GM18867 (cell line): ENCODE data around the gene PLEK2.
"Not testable (repeated sequence)": the region's sequence is repeated elsewhere in the genome, so short reads cannot be mapped to it uniquely, and the experiment has no call there.

Experiments
- ATAC-seq: cut with Tn5 transposase; IDR thresholded peaks from one replicate; pipeline ENCODE4 v1.9.1; 2021; ENCODE audit warnings: mild to moderate bottlenecking, moderate library complexity; ENCODE audit not compliant: unreplicated experiment

The PLEK2 gene

DNA sequence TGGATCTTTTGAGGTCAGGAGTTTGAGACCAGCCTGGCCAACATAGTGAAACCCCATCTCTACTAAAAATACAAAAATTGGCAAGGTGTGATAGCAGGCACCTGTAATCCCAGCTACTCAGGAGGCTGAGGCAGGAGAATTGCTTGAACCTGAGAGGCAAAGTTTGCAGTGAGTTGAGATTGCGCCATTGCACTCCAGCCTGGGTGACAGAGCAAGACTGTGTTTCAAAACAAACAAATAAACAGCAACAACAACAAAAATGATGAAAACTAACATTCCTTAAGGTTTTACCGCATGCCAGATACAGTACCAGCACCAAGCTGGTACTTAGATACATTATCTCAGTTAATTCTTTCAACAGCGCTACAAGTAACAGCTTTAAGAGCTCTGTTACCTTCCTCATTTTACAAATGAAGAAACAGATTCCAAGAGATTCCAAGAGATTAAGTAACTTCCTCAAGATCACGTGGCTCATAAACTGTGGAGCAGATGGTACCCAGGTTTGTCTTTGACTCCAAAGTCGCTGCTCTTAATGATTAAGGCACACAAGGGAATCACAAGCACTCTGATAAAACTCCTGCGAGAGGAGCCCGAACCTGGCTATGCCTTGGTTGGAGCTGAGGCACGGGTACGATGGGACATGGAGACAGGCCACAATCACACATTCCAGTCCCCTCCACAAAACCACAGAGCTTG is 17.7 kb upstream of the PLEK2 start:
- no peak for ATAC-seq

DNA sequence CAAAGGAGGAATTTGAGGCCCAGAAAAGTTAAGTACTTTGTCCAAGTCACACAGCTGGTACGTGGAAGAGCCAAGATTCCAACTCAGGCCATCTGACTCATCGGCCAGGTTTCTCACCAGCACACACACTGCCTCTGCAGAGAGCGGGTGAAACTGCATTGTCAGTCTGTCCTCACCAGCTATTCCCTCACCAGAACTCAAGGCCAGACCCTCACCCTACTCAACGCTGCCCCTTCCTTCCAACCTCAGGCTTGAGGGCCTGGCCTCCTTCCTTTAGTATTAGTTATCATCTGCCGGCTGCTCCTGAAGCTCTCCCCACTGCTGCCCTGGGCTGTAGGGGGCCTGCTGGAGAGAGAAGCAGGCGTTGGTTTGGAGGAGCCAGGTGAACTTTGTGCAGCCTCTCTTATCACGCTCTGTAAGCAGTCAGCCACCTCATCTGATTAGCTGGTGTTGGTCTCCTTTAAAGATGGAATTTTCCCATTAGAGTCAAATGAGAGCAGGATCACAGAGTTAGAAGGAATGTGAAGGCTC is 16.6 kb upstream of the PLEK2 start:
- ATAC-seq = no peak

DNA sequence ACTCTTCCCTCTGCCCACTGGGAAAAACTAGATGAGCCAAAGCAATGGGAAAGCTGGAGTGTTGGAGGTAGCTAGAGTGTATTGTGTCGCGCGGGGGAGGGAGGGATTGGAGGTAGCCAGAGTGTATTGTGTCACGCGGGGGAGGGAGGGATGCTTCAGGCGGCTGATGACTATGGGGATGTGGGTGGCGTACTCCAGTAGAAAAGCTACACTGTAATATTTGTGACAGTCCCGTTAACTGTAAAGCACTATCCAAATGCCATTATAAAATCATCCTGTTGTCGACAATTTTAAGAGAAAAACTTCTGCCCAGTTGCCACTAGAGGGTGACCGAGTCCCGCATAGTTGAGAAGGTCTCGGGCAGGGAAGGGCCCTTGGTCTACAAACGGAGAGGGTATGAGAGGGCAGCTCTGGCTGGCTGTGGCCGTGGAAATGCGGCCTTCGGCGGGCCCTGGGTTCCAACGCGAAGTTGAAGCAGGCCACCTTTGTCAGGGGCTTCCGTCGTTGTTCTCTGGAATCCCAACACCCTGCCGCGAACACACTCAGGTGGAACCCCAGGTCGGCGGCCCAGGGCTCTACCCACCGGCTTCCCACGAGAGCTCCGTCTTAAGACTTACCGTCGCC is 15.1 kb upstream of the PLEK2 start:
- peak; percentile 65 for ATAC-seq

DNA sequence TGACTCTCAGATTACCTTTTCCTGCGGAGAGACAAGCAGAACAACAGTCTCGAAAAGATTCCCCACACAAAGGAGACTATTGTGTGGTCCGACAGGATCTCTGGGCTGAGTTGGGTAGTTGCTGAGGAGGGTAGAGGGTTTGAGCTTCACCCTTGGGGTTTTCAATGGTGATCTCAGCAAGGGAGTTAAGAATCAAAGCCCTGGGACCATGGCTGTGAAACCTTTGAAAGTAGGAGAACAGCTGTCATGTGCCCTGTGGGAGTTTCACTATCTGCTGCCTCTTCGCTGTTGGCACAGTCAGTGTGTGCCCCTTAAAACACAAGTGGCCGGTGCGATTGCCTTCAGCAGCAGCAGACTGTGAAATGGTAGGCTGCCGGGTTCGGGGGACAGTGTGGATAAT is 14.2 kb upstream of the PLEK2 start:
- ATAC-seq = no peak

DNA sequence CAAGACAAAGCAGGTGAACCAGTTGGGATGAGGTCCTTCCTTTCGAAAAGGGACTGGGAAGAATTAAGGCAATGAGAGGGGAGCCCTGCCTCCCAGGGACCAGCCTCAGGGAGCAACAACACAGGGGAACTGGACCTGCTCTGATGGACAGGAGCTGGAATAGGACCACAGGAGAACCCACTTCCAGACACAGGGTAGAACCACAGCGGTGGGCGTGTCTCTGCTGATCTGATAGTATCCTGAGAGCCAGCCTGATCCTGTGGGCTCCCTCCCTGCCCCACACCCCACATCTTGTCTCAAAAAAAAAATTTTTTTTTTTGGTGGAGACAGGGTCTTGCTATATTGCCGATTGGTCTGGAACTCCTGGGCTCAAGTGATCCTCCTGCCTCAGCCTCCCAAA is 13.6 kb upstream of the PLEK2 start:
- ATAC-seq = no peak

DNA sequence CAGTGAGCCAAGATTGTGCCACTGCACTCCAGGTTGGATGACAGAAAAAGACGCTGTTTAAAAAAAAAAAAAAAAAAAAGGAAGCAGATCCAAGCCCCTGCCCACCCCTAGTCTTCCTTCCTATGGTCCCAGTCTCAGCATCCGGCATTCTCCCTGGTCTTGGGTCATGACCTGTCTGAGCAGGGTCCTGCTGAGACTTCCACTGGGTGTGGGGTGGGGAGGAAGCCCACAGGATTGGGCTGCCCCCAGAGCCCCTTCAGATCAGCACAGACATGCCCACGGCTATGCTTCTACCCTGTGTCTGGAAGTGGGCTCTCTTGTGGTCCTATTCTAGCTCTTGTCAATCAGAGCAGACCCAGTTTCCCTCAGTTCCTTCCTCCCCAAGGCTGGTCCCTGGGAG is 12.6 kb upstream of the PLEK2 start:
- ATAC-seq = no peak

DNA sequence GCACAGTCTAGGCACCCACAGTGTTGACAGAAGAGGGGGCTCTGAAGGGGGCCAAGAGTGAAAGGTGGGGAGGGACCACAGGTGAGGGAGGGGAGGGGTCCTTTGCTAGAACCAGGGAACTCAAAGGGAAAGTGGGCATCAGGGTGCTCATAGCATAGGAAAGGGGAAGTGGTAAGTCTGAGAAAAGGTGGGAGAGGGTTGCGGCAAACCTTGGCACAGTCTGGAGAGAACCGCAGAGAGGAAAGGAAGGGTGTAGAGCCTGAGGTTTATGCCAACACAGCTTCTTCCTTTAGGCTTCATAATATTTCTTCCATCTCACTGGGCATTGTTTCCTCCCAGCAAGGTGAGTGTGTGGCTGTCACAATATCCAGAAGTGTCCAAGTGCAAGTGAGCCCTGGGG is 11.5 kb upstream of the PLEK2 start:
- ATAC-seq = no peak

DNA sequence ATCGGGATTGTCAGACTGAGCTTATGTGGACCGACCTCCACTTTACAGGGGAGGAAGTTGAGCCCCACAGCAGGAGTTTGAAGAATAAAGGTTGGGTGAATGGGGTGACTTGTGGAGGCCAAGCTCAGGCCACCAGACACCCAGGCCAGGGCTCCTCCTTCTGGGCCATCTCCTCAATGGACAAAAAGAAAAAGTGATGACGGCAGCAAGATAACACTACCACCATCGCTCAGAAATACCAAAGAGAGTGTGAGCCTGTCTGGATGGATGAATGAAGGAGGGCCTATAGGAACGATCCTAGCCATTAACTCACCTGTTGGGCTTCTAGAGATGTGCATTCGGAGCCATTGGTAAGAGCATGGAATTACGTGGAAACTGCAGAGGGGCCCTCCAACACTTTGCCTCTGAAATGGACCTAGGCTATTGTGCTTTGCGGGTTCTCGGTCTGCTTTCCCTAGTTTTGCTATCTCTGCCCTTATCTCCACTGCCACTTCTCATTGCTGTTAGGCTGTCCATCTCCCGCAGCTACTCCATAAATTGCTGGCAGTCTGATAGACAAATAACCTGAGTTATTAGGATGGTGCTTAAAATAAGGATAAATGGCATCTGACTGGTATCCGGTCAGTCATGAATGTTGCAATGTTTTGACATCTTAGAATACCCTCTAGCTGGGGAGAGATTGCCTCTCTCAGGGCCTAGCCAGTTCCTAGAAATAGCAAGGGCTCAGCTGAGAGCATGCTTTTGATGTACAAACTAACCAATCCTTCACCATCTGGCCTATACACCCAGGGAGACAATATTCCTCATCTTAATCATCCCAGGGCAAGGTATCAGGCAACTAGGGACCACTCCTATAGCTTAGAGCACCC is 9.6 kb upstream of the PLEK2 start:
- no peak for ATAC-seq

DNA sequence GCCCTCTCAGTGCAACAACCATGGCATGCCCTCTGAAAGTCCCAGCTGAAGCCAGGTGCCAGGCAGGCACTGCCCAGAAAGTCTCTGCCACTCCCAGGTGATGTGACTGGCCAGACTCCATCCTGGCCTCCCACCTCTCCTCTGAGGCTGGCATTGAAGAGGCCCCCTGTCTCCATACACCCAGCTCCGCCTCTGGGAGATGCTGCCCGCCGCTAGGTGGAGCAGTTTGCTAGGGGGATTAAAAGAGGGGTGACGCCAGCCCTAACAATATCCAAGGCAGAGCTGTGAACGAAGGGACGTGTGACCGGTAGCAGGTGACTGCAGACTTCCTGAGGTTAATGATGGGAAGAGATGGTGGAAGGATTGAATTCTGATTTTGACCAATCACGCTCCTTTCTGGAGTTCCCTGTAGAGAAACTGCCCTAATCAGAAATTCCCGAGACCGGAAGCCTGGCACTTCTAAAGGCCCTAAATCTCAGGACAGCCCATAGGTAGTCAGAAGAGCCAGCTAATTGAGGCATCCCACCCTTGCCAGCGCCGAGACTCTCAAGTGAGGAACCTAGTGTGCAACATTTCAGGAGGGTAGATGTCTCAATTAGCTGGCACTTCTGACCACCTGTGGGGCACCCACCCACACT is 8.3 kb upstream of the PLEK2 start:
- ATAC-seq = no peak

DNA sequence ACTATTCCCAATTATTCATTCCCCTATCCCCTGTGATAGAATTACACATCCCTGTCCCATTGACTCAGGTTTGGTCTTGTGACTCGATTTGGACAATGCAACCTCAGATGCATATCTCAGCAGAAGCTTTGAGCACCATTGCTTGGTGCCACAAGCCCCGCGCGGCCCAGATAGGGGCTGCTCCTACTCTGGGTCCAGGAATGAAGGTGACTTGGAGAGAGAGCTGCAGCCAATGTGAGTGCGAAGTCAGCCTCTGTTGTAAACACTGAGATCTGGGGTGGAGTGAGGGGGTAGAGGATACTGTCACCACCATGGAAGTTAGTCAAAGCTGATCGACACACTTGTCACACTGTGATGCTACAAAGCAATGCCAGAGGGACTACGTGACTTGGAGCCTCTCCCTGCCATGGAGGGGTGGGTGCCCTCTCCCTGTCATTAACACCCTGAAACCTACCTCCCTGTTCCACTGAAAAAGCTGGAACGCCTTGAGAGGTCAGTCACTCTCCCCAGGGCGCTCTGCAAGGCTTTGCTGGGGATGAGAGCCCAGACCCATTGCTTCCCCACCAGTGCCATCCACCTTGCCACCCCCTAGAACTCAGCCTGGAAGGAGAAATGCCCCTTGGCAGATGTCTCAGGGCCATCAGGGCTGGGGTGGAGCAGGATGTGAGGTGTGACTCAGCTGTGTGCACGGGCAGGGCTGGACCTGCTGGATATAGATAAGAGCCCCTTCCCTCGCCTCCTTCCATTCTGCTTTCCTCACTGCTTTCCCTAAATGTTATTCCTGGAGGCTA is 6.6 kb upstream of the PLEK2 start:
- no peak for ATAC-seq

DNA sequence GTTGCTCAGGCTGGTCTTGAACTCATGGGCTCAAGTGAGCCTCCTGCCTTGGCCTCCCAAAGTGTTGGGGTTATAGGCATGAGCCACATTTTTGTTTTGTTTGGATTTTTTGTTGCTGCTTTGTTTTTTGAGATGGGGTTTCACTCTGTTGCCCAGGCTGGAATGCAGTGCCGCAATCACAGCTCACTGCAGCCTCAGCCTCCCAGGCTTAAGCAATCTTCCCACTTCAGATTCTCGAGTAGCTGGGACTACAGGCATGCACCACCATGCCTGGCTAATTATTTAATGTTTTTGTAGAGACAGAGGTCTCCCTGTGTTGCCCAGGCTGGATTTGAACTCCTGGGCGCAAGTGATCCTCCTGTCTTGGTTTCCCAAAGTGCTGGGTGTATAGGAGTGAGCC is 5.7 kb upstream of the PLEK2 start:
- no peak for ATAC-seq

DNA sequence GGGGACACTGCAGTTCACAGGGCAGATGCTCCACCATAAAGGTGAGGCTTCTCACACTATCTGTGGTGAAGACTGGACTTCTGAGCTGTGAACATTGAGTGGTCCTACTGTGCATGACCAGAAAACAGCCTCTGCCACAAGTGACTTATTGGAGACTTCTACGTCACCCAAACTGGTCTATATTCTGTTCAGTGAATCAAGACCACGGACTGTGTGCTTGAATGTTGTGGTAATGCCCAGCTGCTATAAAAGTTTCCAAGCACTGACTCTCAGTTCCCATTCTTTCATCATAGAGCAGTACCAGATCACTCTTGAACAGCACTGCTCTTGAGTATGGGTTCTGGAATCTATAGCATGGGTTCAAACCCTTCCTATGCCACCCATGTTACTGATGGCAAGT is 4.8 kb upstream of the PLEK2 start:
- no peak for ATAC-seq

DNA sequence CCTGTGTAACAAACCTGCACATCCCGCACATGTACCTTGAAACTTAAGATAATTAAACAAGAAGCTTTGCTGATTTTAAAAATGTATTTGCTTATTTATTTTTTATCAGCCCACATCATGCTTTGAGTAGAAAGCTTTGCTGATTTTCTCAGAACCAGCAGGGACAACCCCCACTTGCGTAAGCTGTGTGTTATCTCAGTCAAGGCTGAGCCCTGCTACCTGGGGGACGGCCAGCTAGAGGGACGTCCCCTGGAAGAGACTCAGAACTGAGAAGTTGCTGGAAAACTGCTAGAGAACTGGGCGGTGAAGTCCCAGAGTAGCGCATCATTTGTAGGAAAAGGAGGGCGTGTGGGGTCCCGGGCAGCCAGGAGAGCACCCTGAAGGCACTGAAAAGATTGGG is 4.1 kb upstream of the PLEK2 start:
- ATAC-seq = no peak

DNA sequence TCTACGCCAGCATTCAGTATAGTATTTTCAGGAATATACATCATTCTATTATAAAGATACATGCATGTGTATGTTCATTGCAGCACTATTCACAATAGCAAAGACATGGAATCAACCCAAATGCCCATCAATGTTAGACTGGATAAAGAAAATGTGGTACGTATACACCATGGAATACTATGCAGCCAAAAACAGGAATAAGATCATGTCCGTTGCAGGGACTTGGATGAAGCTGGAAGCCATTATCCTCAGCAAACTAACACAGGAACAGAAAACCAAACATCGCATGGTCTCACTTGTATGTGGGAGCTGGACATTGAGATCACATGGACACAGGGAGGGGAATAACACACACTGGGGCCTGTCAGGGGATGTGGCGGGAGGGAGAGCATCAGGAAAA is 3.6 kb upstream of the PLEK2 start:
- not testable (repeated sequence) for ATAC-seq

DNA sequence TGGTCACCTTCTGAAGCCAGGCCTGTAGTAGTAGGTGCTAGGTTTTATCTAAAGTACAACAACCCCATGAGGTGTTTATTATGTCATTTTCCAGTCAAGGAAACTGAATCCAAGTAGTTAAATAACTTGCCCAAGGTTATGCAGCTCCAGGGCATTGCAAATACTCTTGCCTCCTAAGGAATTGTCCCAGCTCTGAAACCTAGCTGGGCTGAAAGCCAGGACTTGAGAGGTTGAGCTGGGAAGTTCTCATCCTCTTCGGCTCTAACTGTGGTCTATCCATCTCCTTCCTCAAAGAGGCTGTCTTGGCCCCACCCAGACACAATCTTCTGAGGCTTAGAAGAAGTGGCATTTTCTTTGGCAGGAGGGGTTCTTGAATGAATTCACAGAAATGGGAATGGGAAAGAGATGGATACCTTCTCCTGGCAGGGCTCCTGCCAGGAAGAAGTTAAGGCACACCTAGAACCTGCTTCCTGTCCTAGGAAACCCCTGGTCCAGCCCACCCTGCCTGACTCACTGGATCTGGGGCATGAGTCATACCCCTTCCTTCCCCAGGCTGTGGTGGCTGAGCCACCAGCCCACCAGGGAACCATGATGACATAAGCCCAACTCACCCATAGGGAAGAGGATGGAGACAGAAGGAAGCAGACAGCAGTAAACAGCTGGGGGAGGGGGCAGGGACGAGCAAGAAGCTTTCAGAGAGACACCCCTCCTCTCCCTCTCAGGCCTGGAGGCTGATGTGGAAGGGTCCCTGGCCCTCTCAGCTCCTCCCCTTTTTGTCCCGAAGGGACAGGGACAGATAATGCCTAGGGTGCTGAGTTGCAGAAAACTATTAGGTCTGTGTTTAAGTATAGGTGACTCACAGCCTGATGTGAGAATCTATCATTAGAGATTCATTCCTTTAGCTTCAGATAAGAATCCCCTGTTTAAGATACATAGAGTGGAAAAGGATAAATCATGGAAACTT is 2.1 kb upstream of the PLEK2 start:
- ATAC-seq = no peak

DNA sequence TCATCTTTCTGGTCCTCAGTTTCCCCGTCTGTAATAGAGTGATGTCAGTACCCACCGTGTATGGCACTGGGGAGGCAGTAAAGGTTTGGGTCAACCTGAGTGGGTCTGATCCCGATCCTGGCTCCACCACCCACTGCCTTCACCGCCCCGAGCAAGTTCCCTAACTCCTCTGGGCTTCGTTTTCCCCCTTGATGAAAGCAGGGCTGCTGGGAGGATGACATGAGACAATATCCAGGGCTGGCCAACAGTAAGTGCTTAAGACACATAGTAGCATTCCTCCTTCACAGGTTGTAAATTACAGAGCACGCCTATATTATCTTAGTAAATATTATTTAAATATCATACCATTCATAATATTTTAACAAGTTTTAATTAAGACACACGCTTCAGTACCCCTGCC is 595 bp downstream of the PLEK2 start:
- ATAC-seq = no peak

DNA sequence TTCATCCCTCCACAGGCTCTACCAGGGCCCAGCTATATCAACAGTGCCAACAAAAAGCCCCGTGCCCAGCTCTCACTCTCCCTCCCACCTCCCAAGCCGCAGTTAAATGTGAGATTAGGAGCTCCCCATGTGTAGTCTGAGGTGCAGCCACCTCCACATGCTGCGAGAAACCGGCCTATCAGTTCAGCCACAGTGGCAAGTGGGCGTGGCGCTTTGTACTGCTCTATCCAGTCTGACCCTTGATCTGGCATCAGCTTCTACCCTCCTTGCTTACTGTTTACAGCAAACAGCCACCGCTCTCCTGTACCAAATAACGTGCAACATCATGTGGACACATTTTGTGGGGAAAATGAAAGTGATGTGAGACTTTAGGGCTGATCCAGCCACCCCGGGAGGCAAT is 1.7 kb downstream of the PLEK2 start:
- ATAC-seq = no peak

DNA sequence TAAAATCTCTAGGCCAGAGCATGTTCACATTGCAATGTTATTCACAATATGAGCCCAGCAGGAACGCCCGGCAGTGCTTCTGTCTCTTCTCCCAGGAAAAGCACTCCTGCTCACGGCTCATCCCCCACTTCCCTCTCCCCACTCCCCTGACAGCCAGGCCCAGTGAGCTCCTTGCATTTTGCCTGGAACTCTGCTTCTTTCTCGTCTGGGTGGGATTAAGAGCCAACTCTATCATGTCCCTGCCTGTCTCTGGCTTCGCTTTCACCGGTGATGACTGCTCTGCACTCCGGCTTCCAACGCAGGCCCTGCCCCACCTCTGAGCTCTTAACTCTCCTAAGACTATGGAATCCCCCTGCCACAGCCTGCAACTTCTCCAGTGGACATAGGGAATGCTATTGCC is 2.5 kb downstream of the PLEK2 start:
- ATAC-seq = no peak

DNA sequence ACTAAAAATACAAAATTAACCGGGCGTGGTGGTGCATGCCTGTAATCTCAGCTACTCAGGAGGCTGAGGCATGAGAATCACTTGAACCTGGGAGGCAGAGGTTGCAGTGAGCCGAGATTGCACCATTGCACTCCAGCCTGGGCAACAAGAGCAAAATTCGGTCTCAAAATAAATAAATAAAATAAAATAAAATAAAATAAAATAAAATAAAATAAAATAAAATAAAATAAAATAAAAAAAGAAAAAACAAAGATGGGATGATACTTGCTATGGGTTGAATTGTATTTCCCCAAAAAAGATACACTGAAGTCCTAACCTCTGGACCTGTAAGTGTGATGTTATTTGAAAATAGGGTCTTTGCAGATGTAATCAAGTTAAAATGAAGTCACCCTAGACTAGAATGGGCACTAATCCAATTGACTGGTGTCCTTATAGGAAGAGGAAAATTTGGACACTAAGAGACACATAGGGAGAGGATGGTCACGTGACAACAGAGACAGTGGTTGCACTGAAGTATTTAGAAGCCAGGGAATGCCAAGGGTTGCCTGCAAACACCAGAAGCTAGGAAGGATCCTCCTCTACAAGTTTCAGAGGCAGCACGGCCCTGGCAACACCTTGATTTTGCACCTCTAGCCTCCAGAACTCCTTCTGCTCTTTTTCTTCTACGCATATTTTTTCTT is 3.7 kb downstream of the PLEK2 start:
- not testable (repeated sequence) for ATAC-seq
